ENCODE results near the gene MX2.

Gene MX2

DNA sequence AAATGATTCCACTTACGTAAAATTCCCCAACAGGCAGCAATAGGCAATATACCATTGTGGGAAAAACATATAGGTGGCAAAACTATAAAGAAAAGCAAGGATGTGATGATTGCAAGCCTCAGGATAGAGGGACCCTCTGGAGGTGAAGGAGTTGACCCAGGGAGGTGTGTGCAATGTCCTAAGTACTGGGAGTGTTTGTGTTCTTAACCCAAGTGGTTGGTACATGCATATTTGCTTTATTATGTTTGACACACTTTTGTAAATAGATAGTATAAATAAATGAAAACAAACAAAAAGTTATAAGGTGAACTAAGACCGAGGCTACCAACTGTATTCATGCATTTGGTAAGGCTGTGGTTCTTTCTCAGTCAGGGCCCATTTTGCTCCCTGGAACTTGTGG, 71.7 kb downstream of the MX2 start:
- no peak for DNase-seq (ENCODE audit: low read depth in 4 of 4, low spot score in 1 of 4)

DNA sequence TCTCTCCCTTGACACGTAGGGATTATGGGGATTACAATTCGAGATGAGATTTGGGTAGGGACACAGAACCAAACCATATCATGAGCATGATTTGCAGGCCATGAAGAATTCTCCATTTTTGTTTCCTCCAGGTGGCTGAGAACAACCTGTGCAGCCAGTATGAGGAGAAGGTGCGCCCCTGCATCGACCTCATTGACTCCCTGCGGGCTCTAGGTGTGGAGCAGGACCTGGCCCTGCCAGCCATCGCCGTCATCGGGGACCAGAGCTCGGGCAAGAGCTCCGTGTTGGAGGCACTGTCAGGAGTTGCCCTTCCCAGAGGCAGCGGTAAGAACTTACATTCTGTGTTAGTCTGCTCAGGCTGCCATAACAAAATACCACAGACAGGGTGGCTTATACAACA, 73.9 kb downstream of the MX2 start:
- DNase-seq (ENCODE audit: low read depth in 4 of 4, low spot score in 1 of 4): no peak

DNA sequence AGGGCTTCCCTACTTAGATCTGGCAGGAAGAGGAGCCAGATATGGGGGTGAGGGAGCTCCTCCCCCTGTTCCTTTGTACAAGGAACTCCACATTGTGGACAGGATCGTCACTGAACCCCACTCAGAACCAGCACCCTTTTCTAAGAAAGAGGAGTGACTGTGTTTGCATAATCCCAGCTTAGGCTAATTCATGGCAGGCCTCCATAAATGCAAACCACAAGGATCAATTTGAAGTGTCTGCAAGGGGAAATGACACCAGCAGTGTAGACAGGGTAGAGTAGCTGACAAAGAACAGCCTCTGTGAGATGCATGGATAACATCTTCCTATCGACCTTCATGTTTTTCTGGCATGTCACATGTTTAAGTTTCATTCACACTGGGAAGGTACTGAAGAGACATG, 75.9 kb downstream of the MX2 start:
- no peak for DNase-seq (ENCODE audit: low read depth in 4 of 4, low spot score in 1 of 4)

DNA sequence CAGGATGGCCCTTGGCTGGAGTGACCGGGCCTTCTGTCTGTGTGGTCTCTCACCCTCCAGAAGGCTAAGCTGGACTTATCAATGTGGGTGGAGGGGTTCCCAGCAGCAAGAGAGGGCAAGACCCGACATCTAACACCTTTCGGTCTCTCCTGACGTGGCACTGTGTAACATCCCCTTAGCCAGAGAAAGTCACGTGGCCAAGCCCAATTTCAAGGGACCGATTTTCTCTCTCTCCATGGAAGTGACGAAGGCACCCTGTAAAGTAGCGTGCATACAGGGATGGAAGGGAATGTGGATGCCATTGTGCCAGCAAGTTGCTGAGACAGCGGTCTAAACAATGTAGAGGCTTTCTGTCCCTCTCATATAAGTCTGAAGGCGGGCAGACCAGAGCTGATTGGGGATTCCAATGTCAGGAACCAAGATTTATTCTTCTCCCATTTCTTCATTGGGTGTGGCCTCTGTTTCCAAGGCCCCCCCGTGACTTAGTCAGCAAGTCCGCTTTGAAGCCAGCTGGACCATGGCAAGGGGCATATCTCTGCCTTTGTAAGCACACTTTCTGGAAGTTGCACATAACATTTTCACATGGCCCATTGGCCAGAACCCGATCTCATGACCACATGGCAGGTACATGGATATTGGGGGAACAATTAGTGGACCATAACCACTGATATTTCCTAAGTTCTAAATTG, 76.7 kb downstream of the MX2 start:
- no peak for DNase-seq (ENCODE audit: low read depth in 4 of 4, low spot score in 1 of 4)

DNA sequence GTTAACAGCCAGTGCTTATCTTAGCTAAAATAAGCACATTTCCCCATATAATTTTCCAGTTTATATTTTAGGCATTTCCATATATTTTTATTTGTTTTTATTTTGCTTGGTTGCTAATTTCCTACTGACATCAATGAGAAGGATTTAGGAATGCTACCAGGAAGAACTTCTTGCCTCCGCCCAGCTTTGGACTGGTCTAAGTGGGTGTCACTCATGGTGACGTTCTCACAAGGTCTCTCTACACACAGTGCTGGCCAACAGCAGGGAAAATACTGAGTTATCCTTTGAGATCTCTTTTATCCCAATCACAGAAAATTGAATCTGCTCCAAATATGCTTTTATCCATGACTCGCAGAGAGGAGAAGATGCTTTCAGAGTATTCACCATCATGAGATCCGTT, 77.4 kb downstream of the MX2 start:
- DNase-seq (ENCODE audit: low read depth in 4 of 4, low spot score in 1 of 4): no peak

DNA sequence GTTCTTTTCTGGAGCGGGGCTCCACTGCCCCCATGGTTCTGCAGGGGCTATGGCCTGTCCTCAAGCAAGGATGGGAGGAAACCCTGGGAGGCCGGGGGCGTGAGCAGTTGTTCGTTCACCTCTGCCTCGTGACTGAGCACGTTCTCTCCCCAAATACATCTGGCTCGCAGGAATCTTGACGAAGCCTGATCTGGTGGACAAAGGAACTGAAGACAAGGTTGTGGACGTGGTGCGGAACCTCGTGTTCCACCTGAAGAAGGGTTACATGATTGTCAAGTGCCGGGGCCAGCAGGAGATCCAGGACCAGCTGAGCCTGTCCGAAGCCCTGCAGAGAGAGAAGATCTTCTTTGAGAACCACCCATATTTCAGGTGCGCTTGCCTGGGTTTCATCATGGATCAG, 79.7 kb downstream of the MX2 start:
- no peak for DNase-seq (ENCODE audit: low read depth in 4 of 4, low spot score in 1 of 4)

DNA sequence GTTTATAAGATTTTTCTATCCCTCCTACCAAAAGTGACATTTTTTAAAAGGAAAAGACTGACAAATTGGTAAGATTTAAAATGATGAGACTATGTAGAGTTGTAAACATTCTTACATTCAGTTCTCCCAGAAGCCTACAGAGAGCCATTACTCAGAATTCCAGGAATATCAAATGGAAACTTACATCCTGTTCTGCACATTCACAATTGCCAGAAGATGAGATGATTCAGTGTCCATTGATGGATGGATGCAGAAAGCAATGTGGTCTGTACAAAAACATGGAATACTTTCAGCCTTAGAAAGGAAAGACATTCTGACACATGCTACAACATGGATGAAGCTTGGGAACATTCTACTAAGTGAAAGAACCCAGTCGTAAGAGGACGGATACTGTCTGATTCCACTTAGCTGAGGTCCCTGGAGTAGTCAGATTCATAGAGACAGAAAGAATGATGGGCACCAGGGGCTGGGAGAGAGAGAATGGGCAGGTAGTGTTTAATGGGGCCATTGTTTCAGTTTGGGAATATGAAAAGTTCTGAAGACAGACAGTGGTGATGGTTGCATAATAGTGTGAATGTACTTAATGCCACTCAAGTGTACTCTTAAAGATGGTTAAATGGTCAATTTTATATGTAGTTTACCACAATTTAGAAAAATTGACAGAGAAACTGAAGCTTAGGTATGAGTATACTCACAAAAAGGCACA, 80.8 kb downstream of the MX2 start:
- DNase-seq (ENCODE audit: low read depth in 4 of 4, low spot score in 1 of 4): no peak

DNA sequence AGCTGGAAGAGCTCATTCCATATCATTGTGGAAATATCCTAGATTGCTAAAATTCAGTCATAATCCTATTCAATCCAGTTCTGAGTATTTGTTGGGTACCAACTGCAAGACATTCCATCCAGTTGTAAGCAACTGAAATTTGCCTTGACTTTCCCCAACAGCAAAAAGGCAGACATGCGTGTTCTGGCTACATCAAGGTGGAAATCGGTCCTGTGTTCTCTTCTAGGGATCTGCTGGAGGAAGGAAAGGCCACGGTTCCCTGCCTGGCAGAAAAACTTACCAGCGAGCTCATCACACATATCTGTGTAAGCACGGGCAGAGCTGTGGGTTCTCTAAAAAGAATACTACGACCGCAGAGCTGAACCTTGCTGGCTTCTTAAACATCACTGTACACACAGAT, 81.7 kb downstream of the MX2 start:
- DNase-seq (ENCODE audit: low read depth in 4 of 4, low spot score in 1 of 4): no peak

DNA sequence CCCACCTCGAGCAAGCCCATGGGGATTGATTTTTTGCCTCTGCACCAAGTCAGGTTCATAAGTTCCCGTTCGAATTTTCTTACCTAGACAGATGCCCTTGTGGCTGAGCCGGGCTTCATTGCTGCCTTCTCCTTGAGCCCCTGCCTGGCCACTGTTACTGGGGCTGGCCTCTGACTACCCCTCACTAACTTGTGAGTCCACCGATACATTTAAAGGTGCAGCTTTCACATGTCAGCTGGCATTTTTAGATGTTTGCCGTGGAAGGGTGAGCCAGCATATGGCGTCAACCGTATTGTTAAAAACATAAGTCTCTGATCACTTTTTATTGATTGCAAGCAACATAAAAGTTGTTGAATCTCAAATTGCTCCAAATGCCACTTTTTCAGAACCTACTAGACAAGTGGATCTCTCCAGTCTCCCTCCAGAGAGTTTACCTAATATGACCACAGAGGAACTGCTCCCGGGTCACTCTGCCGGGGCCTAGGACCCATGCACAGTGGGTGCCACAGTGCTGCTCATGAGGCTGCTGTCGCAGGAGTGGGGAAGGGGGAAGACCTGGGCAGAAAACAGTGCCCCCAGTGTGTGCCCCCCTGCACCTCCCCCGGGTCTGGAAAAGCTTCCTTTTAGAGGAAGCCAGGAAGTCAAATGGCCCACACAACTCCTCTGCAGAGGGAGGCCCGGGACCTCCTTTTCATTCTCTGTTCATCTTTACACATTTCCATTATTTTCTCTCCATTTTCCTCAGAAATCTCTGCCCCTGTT, 83.1 kb downstream of the MX2 start:
- DNase-seq (ENCODE audit: low read depth in 4 of 4, low spot score in 1 of 4): no peak

DNA sequence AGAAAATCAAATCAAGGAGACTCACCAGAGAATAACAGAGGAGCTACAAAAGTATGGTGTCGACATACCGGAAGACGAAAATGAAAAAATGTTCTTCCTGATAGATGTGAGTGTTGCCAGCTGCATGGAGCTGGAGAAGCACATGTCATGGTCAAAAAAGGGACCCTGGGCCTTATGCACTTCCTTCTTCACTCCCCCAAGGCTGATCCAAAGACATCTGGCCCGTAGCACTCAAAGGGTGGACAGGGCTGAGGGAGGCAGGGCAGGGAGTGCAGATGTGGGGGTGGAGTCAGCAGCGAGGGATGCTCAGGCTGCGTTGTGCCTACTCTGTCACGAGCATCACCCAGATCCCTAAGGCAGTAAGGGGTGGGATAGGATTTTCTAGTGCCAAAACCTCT, 83.6 kb downstream of the MX2 start:
- DNase-seq (ENCODE audit: low read depth in 4 of 4, low spot score in 1 of 4): no peak

DNA sequence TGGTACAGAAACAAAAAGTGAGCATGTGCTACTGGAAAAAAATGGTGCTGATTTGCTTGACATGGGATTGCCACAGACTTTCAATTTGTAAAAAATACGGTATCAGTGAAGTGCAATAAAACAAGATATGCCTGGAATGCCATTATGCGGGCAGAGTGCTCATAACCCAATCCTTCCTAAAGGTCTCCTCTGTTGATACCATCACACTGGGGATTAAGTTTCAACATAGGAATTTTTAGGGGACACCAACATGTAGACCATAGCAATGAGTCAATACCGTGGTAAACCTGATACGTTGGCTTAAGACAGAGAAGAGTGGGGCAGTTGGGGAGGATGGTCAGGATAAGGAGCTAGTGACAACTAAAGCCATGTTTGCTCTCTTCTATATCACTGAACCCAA, 84.8 kb downstream of the MX2 start:
- no peak for DNase-seq (ENCODE audit: low read depth in 4 of 4, low spot score in 1 of 4)

DNA sequence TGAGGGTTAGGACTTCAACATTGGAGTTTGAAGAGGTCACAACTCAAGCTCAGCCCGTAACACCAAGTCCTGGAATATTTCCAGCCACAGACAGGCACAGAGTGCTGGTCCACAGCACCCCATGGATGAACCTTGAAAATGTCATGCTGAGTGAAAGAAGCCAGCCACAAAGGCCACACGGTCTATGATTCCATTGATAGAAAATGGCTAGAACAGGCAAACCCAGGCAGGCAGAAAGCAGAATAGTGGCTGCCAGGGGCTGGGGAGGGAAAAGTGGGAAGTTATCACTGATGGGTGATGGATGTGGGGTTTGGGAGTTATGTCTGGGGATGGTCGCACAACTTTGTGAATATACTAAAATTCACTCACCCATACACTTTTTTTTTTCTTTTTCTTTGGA, 85.5 kb downstream of the MX2 start:
- DNase-seq (ENCODE audit: low read depth in 4 of 4, low spot score in 1 of 4): no peak

DNA sequence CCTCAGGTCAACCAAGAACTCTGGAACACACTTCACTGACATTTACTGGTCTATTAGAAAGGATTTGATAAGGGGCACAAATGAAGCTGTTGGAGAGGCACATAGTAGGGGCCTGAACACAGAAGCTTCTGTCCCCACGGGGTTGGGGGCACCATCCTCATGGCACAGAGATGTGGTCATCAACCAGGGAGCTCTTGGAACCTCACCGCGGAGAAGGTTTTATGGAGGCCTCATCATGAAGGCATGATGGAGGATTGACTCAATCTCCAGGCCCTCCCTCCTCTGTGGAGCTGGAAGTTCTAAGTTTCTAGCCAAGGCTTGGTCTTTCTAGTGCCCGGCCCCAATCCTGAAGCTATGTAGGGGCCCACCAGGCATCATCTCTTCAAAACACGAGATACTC, 87.8 kb downstream of the MX2 start:
- no peak for DNase-seq (ENCODE audit: low read depth in 4 of 4, low spot score in 1 of 4)

DNA sequence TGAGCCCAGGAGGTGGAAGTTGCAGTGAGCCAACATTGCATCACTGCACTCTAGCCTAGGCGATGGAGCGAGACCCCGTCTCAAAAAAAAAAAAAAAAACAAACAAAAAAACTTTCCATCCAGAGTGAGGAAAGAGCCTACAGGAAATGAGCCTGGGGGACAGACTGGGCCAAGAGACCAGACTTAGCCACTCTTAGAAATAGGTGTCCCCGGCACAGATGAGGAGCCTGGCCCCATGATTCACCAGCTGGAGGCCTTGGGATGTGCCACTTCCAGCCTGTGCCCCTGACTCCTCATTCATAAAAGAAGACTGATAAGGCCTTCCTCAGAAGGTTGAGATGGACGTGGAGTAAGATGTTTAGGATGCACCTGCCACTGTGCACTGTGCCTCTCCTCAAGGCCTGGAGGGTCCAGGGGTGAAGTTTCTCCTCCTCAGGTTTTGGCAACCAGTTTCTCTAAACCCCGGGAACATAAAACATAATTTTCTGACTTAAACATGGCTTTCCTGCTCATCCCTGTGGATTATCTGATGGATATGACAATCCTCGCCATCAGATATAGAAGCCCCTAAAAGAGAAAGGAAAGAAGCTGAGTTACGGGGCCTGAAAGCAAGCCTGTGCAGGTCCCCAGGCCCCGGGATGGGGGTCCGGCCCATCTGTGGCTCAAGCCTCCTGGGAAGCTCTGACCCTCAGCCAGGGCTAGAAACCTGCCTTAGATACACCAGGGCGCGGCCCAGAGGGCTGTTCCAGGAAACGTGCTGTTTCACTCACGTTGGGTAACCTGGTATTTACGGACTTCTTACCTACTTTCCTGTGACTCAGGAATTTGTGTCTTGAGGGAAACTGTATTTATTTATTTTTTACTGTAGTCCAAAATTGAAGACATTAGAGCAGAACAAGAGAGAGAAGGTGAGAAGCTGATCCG, 90.2 kb downstream of the MX2 start:
- no peak for DNase-seq (ENCODE audit: low read depth in 4 of 4, low spot score in 1 of 4)

DNA sequence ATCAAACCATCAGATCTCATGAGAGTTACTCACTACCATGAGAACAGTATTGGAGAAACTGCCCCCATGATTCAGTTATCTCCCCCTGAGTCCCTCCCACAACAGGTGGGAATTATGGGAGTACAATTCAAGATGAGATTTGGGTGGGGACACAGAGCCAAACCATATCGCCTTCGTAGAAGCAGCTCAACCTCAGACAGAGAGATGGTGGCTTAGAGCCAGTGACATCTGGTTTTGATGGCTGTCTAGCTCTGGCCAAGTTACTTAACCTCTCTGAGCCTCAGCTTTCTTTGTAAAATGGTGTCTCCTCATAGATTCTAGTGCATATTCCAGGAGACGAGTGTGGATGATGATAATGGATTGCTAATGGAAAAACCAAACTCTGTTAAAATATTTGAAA, 91.4 kb downstream of the MX2 start:
- DNase-seq (ENCODE audit: low read depth in 4 of 4, low spot score in 1 of 4): no peak

DNA sequence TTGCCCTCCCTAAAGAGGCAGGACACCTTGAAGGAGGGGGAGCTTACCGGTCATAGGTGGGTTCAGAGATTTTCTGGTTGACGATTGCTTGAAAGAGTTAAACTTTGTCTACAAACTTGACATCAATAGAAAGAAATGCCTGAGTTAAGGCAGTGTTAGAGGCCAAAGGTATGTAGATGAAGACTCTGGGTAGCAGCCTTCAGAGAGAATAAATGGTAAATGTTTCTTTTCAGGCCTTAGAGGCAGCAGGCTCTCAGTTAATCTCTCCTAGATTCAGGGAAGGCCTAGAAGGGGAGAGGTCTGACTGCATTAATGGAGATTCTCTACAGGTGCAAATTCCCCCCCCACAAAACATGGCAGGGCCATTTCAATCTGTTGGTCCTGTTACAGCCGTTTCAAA, 91.9 kb downstream of the MX2 start:
- DNase-seq (ENCODE audit: low read depth in 4 of 4, low spot score in 1 of 4): no peak

DNA sequence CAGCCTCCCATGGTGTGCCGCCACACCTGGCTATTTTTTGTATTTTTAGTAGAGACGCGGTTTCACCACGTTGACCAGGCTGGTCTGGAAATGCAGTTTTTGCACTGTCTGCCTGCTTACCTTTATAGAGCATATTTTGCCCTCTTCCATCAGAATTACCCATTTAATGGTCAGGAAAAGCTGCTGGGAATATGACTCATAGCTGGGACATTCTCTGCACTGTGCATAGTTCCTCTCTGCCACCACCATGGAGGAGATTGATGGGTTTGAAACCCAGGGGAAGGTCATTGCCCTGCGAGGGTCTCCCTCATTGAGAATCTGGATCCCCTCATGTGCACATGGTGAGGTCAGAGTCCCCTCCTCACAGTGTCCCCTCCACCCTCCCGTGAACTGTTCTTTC, 96.3 kb downstream of the MX2 start:
- DNase-seq (ENCODE audit: low read depth in 4 of 4, low spot score in 1 of 4): no peak

DNA sequence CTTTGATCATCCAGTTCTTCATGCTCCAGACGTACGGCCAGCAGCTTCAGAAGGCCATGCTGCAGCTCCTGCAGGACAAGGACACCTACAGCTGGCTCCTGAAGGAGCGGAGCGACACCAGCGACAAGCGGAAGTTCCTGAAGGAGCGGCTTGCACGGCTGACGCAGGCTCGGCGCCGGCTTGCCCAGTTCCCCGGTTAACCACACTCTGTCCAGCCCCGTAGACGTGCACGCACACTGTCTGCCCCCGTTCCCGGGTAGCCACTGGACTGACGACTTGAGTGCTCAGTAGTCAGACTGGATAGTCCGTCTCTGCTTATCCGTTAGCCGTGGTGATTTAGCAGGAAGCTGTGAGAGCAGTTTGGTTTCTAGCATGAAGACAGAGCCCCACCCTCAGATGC, 96.7 kb downstream of the MX2 start:
- no peak for DNase-seq (ENCODE audit: low read depth in 4 of 4, low spot score in 1 of 4)
